Panc1 (cell line): ENCODE measurements around the gene THTPA. TPM values are rescaled to one million over a fixed set of nuclear protein-coding genes. Genes with fewer than 3 reads are reported as not detected.

Source experiments
- ATAC-seq: fragments of 200-7000 bp; cut with Tn5 transposase; 2 replicates; pipeline ENCODE4 v1.9.1; 2020; ENCODE audit warnings: mild to moderate bottlenecking, moderate library complexity
- BruUV-seq: library from RNA; stranded (reverse); fragments of 400-500 nt; replicated peaks from 2 replicates; lab custom pipeline; 2021; lab: Mats Ljungman, UMichigan
- CTCF ChIA-PET: fragments of 300-600 bp; sonication (Branson Sonifier 250); formaldehyde crosslinking; loops from one replicate; lab custom pipeline; 2022; ENCODE audit warnings: antibody characterized with exemption; lab: Charles Lee
- POLR2A ChIA-PET: fragments of 300-600 bp; sonication (Branson Sonifier 250); formaldehyde crosslinking; loops from one replicate; lab custom pipeline; 2022; ENCODE audit warnings: antibody characterized with exemption; lab: Charles Lee
- DNase-seq: peaks from one replicate; pipeline ENCODE4 v3.0.0-alpha.2; 2010; ENCODE audit warnings: low read depth, low spot score
- H3K27ac ChIP-seq: 2 replicates; pipeline ENCODE4 v1.5.1; 2011; ENCODE audit warnings: mild to moderate bottlenecking, low read length, inconsistent platforms
- H3K27me3 ChIP-seq: fragments of 200-500 bp; sonication (Bioruptor generic); 2 replicates; pipeline ENCODE4 v1.6.0; 2014; ENCODE audit warnings: low read length, inconsistent platforms; ENCODE audit not compliant: control insufficient read depth, insufficient read depth
- H3K36me3 ChIP-seq: fragments of 200-500 bp; sonication (Bioruptor generic); 2 replicates; pipeline ENCODE4 v1.5.1; 2014; ENCODE audit warnings: inconsistent platforms, mild to moderate bottlenecking, low read length, moderate library complexity; ENCODE audit not compliant: control insufficient read depth, insufficient read depth
- H3K4me1 ChIP-seq: 2 replicates; pipeline ENCODE4 v1.5.1; 2011; ENCODE audit warnings: inconsistent platforms, mild to moderate bottlenecking, low read length, moderate library complexity; ENCODE audit not compliant: control insufficient read depth, insufficient read depth
- H3K4me3 ChIP-seq, 2 experiments: 2 replicates each; pipeline ENCODE4 v1.5.1; 2011 to 2012; ENCODE audit warnings: low read depth in 2 of 2, low read length in 2 of 2, mild to moderate bottlenecking in 2 of 2, inconsistent platforms in 1 of 2, moderate library complexity in 1 of 2
- H3K9me3 ChIP-seq: fragments of 200-500 bp; sonication (Bioruptor generic); 2 replicates; pipeline ENCODE4 v1.5.1; 2014; ENCODE audit warnings: low read depth, mild to moderate bottlenecking, inconsistent platforms, low read length, moderate library complexity; ENCODE audit not compliant: control insufficient read depth, insufficient read depth
- CTCF ChIP-seq: fragments of 450-650 bp; IDR thresholded peaks from 2 replicates; pipeline ENCODE4 v1.5.1; 2017; ENCODE audit warnings: mild to moderate bottlenecking
- POLR2AphosphoS5 ChIP-seq: IDR thresholded peaks from 2 replicates; pipeline ENCODE4 v1.6.1; 2012; ENCODE audit warnings: mild to moderate bottlenecking, low read depth, low read length, moderate library complexity
- REST ChIP-seq, 2 experiments: IDR thresholded peaks; 2 replicates each; pipeline ENCODE4 v1.6.1; 2011 to 2012; ENCODE audit warnings: low read depth in 2 of 2, control low read depth in 1 of 2, low read length in 1 of 2, mild to moderate bottlenecking in 1 of 2, moderate library complexity in 1 of 2; ENCODE audit not compliant: insufficient read depth in 1 of 2
- SIN3A ChIP-seq: IDR thresholded peaks from 2 replicates; pipeline ENCODE4 v1.6.1; 2012; ENCODE audit warnings: low read depth, mild to moderate bottlenecking, low read length, moderate library complexity, borderline replicate concordance; ENCODE audit not compliant: insufficient read depth
- in situ Hi-C: cut with HindIII; loops from 2 replicates; pipeline ENCODE4 v1.10.0; 2016; ENCODE audit warnings: low sequenced_read_pairs, low pct_unique_long_range_greater_than_20kb
- intact Hi-C: fragments of 100-400 bp; cut with micrococcal nuclease; formaldehyde crosslinking; loops from one replicate; pipeline ENCODE4 v1.10.0; 2022; ENCODE audit not compliant: unreplicated experiment
- total RNA-seq: library from RNA; stranded (reverse); gene quantifications from one replicate; pipeline ENCODE4 v1.2.1, GENCODE V29; 2021; ENCODE audit not compliant: unreplicated experiment

The THTPA gene
- total RNA-seq, 1 experiment from 2014 or later = 13.3 TPM

- no TSS peak for BruUV-seq
- intact Hi-C loops (no loop called here), in situ Hi-C loops (no loop called here)
- no peak for TF ChIP-seq REST (IDR thresholded peaks at IDR 0.05; ENCODE audit: insufficient read depth in 1 of 2, low read depth in 2 of 2, low read length in 1 of 2)
- TF ChIP-seq SIN3A = no peak
- no peak for ATAC-seq
- H3K27me3 ChIP-seq = no peaks in the 10 kb centered on the region
- H3K4me3 ChIP-seq = no peak overlapping the region
- no peaks in the 10 kb centered on the region for H3K9me3 ChIP-seq
- ChIA-PET POLR2A (no interaction called here), CTCF (no interaction called here)
- no peaks in the 10 kb centered on the region for H3K36me3 ChIP-seq
- peaks cover 10% of the 10 kb centered on the region for H3K4me1 ChIP-seq
- DNase-seq = no peak
- no peak overlapping the region for H3K27ac ChIP-seq
Observed at GRCh38 chr14:23564181-23564812, 8.2 kb downstream of the THTPA start.

GRCh38 chr14:23564876-23565275, 8.8 kb downstream of the THTPA start:
- in situ Hi-C loops = no loop called here
- H3K4me1 ChIP-seq = peaks cover 10% of the 10 kb centered on the region
- CTCF ChIA-PET = interaction anchor here (0.5 kb wide), 1 partner anchor 87 kb away, joined by 7 read pairs; no protein-coding TSS in a partner anchor
- H3K4me3 ChIP-seq = no peak overlapping the region
- H3K36me3 ChIP-seq = no peaks in the 10 kb centered on the region
- H3K27me3 ChIP-seq = no peaks in the 10 kb centered on the region
- BruUV-seq = no TSS peak
- DNase-seq (no peak), ATAC-seq (no peak)
- H3K27ac ChIP-seq = no peak overlapping the region
- POLR2A ChIA-PET = no interaction called here
- H3K9me3 ChIP-seq = no peaks in the 10 kb centered on the region
- intact Hi-C loops = no loop called here
- TF ChIP-seq POLR2AphosphoS5 (no peak), REST (IDR thresholded peaks at IDR 0.05; ENCODE audit: insufficient read depth in 1 of 2, low read depth in 2 of 2, low read length in 1 of 2) (no peak), CTCF (no peak)
